MCF 10A (cell line): ENCODE results near the gene BMERB1. TPM values are rescaled to one million over a fixed set of nuclear protein-coding genes. Genes with fewer than 3 reads are reported as not detected.
A peak's percentile ranks its signal among the peaks of the same experiment; 100 is the strongest.

Experiments used
- BruUV-seq: library from RNA; stranded (reverse); fragments of 400-500 nt; replicated peaks from 2 replicates; lab custom pipeline; 2021; lab: Mats Ljungman, UMichigan
- CTCF ChIA-PET: fragments of 300-600 bp; sonication (Branson Sonifier 250); formaldehyde crosslinking; extraction: SDS; loops from one replicate; lab custom pipeline; 2021; ENCODE audit warnings: antibody characterized with exemption, inconsistent platforms; lab: Yijun Ruan, JAX
- POLR2A ChIA-PET: fragments of 300-600, 350-650 bp; sonication (Branson Sonifier 250); formaldehyde crosslinking; extraction: SDS; loops from one replicate; lab custom pipeline; 2020; ENCODE audit warnings: antibody characterized with exemption, inconsistent platforms; lab: Yijun Ruan, JAX
- DNase-seq: peaks from one replicate; pipeline ENCODE4 v3.0.0-alpha.2; 2018; ENCODE audit not compliant: unreplicated experiment
- H3K27ac Mint-ChIP-seq: one replicate; pipeline ENCODE4 v1.8.0; 2022; ENCODE audit warnings: mild to moderate bottlenecking, low read depth, mixed read lengths; ENCODE audit not compliant: unreplicated experiment
- H3K27me3 Mint-ChIP-seq: one replicate; pipeline ENCODE4 v1.8.0; 2022; ENCODE audit warnings: mixed read lengths; ENCODE audit not compliant: insufficient read depth, unreplicated experiment
- H3K36me3 Mint-ChIP-seq: one replicate; pipeline ENCODE4 v1.8.0; 2022; ENCODE audit warnings: mild to moderate bottlenecking, moderate library complexity, mixed read lengths; ENCODE audit not compliant: insufficient read depth, unreplicated experiment
- H3K4me1 Mint-ChIP-seq: one replicate; pipeline ENCODE4 v1.8.0; 2022; ENCODE audit warnings: mixed read lengths; ENCODE audit not compliant: insufficient read depth, unreplicated experiment
- H3K4me3 Mint-ChIP-seq: one replicate; pipeline ENCODE4 v1.8.0; 2022; ENCODE audit warnings: mild to moderate bottlenecking, moderate library complexity, mixed read lengths; ENCODE audit not compliant: unreplicated experiment
- H3K9me3 Mint-ChIP-seq: one replicate; pipeline ENCODE4 v1.8.0; 2022; ENCODE audit warnings: mixed read lengths; ENCODE audit not compliant: unreplicated experiment
- CTCF ChIP-seq: fragments of 200-600 bp; IDR thresholded peaks from one replicate; pipeline ENCODE4 v1.8.0; 2022; ENCODE audit warnings: antibody characterized with exemption, mild to moderate bottlenecking; ENCODE audit not compliant: unreplicated experiment
- intact Hi-C: fragments of 100-400 bp; cut with micrococcal nuclease; formaldehyde crosslinking; loops from 2 replicates; pipeline ENCODE4 v1.14.1; 2022
- total RNA-seq: library from RNA; stranded (reverse); gene quantifications from 2 replicates; pipeline ENCODE4 v1.2.3, GENCODE V29; 2022

The BMERB1 gene
- total RNA-seq, 1 experiment from 2014 or later, result 3.3 TPM

GRCh38 chr16:15581127-15581815 is 146.9 kb downstream of the BMERB1 start:
- intact Hi-C loops, result no loop called here
- ChIA-PET CTCF (interaction anchor here (0.5 to 1.1 kb wide), 4 partner anchors 8 to 45 kb away, joined by 3 to 5 read pairs (median 3); no protein-coding TSS in a partner anchor), POLR2A (interaction anchor here (1.8 kb wide), 1 partner anchor 9 kb away, joined by 5 read pairs; no protein-coding TSS in a partner anchor)
- Mint-ChIP-seq H3K4me3 (no peak overlapping the region), H3K9me3 (peaks cover 7% of the 10 kb centered on the region), H3K27ac (no peak overlapping the region), H3K27me3 (no peaks in the 10 kb centered on the region), H3K4me1 (peaks cover 6% of the 10 kb centered on the region), H3K36me3 (no peaks in the 10 kb centered on the region)
- no peak for DNase-seq
- TF ChIP-seq CTCF, result no peak
- BruUV-seq, result no TSS peak

- intact Hi-C loops, result no loop called here
- Mint-ChIP-seq H3K4me3 (no peak overlapping the region), H3K4me1 (no peaks in the 10 kb centered on the region), H3K9me3 (peaks cover 8% of the 10 kb centered on the region), H3K36me3 (peaks cover 6% of the 10 kb centered on the region), H3K27ac (no peak overlapping the region), H3K27me3 (no peaks in the 10 kb centered on the region)
- ChIA-PET CTCF (no interaction called here), POLR2A (no interaction called here)
- no peak for DNase-seq
- no TSS peak for BruUV-seq
- no peak for TF ChIP-seq CTCF
These were observed 149.1 kb downstream of the BMERB1 start for GRCh38 chr16:15583526-15583925.

- no peak for TF ChIP-seq CTCF
- peaks cover 8% of the 10 kb centered on the region for H3K9me3 Mint-ChIP-seq
- H3K27me3 Mint-ChIP-seq, result no peaks in the 10 kb centered on the region
- peaks cover 6% of the 10 kb centered on the region for H3K36me3 Mint-ChIP-seq
- CTCF ChIA-PET, result interaction anchor here (0.7 to 0.8 kb wide), 2 partner anchors 19 to 35 kb away, joined by 3 to 4 read pairs; no protein-coding TSS in a partner anchor
- peaks cover 9% of the 10 kb centered on the region for H3K4me1 Mint-ChIP-seq
- no peak for DNase-seq
- POLR2A ChIA-PET, result interaction anchor here (0.6 kb wide), 1 partner anchor 66 kb away, joined by 3 read pairs; no protein-coding TSS in a partner anchor
- intact Hi-C loops, result no loop called here
- no peak overlapping the region for H3K27ac Mint-ChIP-seq
- no TSS peak for BruUV-seq
- no peak overlapping the region for H3K4me3 Mint-ChIP-seq
These were observed 151.6 kb downstream of the BMERB1 start for GRCh38 chr16:15585956-15586355.

GRCh38 chr16:15586716-15587115 is 152.3 kb downstream of the BMERB1 start:
- ChIA-PET CTCF (interaction anchor here (1.6 to 2.2 kb wide), 2 partner anchors 11 to 35 kb away, joined by 3 to 8 read pairs; no protein-coding TSS in a partner anchor), POLR2A (interaction anchor here (1.8 kb wide), 1 partner anchor 11 kb away, joined by 6 read pairs; no protein-coding TSS in a partner anchor)
- DNase-seq, result no peak
- H3K9me3 Mint-ChIP-seq, result peaks cover 8% of the 10 kb centered on the region
- BruUV-seq, result no TSS peak
- H3K4me3 Mint-ChIP-seq, result no peak overlapping the region
- intact Hi-C loops, result no loop called here
- no peaks in the 10 kb centered on the region for H3K27me3 Mint-ChIP-seq
- peaks cover 16% of the 10 kb centered on the region for H3K4me1 Mint-ChIP-seq
- TF ChIP-seq CTCF, result no peak
- H3K36me3 Mint-ChIP-seq, result peaks cover 6% of the 10 kb centered on the region
- peak overlapping the region; percentile 27 for H3K27ac Mint-ChIP-seq
